GM10248 (cell line): ENCODE measurements around the gene HNRNPC.
"Not testable (repeated sequence)": the region's sequence is repeated elsewhere in the genome, so short reads cannot be mapped to it uniquely, and the experiment has no call there.

ENCODE experiments used
- CTCF ChIA-PET: fragments of 300-600 bp; sonication (Branson Sonifier 250); formaldehyde crosslinking; extraction: SDS; loops from one replicate; lab custom pipeline; 2021; ENCODE audit warnings: antibody characterized with exemption; lab: Yijun Ruan, JAX
- POLR2A ChIA-PET: fragments of 350-650 bp; sonication (Branson Sonifier 250); formaldehyde crosslinking; extraction: SDS; loops from one replicate; lab custom pipeline; 2020; ENCODE audit warnings: antibody characterized with exemption; lab: Yijun Ruan, JAX
- DNase-seq: peaks from one replicate; pipeline ENCODE4 v3.0.0; 2012; ENCODE audit errors: extremely low spot score
- TF ChIP-seq, protein P1 (sequence below): IDR thresholded peaks from 2 replicates; pipeline ENCODE4 v1.5.1; 2012; ENCODE audit warnings: mild to moderate bottlenecking, low read depth; ENCODE audit errors: extremely low read depth, missing control alignments, control extremely low read depth

HNRNPC gene

GRCh38 chr14:21168055-21168454, 101.2 kb downstream of the HNRNPC start:
- no peak for DNase-seq
- TF ChIP-seq, protein P1, sequence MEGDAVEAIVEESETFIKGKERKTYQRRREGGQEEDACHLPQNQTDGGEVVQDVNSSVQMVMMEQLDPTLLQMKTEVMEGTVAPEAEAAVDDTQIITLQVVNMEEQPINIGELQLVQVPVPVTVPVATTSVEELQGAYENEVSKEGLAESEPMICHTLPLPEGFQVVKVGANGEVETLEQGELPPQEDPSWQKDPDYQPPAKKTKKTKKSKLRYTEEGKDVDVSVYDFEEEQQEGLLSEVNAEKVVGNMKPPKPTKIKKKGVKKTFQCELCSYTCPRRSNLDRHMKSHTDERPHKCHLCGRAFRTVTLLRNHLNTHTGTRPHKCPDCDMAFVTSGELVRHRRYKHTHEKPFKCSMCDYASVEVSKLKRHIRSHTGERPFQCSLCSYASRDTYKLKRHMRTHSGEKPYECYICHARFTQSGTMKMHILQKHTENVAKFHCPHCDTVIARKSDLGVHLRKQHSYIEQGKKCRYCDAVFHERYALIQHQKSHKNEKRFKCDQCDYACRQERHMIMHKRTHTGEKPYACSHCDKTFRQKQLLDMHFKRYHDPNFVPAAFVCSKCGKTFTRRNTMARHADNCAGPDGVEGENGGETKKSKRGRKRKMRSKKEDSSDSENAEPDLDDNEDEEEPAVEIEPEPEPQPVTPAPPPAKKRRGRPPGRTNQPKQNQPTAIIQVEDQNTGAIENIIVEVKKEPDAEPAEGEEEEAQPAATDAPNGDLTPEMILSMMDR, result no peak
- CTCF ChIA-PET, result interaction anchor here (1.2 kb wide), 1 partner anchor 33 kb away, joined by 3 read pairs; no protein-coding TSS in a partner anchor
- POLR2A ChIA-PET, result no interaction called here

DNA sequence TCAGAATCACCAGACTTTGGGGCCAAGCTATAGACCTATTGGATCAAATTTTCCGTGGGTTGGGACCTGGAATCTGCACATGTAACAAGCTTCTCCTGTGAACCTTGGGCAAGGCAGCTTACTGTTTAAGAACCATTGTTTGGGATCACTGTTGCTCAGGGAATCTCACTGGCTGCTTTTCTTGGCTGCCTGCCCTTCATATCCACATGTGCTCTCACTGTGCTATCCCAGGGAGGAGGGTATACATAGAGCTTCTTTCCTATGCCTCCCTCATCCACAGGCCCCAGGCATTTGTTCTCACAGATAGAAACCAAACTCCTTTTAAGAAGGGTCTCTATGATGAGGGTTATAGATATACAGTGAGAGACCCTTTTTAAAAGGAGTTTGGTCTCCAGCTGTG, 103.6 kb downstream of the HNRNPC start:
- POLR2A ChIA-PET, DNase-seq: not testable (repeated sequence)
- CTCF ChIA-PET, result interaction anchor here (1.6 kb wide), 1 partner anchor 8 kb away, joined by 3 read pairs; no protein-coding TSS in a partner anchor

DNA sequence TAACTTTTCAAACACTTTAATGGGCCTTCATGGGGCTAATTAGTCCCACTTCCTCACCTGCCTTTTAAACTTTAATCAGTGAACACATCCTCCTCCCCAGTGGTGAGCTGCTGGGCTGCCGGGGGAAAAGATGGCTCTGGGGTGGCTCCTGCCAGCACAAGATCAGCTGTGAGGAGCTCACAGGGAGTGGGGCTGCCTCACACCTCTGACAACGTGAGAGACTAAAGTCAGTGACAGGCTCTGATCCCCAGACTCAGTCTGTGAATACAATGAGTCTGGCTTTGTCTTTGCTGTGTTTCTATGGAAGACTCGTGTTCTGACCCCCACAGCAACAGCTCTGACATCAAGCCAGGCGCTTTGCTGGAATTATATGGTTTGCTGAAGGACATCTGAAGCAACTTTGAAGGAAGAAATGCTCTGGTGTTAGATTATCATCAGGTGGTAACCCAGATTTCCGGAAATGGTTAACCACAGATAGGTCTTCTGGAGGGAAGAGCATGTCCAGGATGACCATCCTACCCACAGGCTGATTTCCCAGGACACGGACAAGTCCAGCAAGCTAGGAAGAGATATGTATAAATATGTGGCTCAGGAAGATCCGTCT, 104.1 kb downstream of the HNRNPC start:
- DNase-seq, POLR2A ChIA-PET: not testable (repeated sequence)

DNA sequence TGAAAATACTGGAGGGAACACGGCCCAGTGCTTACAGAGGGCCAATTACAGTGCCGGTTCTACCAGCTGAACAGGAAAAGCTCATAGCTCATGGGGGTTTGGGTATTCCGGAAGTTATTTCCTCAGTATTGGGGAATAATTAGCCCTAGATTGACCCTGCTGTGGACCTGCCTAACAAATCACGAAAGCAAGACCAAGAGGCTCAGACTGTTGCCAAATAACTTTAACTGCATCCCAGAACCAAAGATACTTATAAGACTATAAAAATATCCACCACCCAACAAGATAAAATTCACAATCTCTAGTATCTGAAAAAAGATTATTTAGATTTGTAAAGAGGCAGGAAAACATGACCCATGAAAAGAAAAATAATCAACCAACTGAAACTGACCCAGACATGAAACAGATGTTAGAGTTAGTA, 105.4 kb downstream of the HNRNPC start:
- no peak for DNase-seq
- TF ChIP-seq, protein P1, result no peak
- ChIA-PET CTCF (no interaction called here), POLR2A (no interaction called here)

More for the DNA sequence above, 104.1 kb downstream of the HNRNPC start:
- CTCF ChIA-PET, result interaction anchor here (1.6 kb wide), 1 partner anchor 8 kb away, joined by 3 read pairs; no protein-coding TSS in a partner anchor

DNA sequence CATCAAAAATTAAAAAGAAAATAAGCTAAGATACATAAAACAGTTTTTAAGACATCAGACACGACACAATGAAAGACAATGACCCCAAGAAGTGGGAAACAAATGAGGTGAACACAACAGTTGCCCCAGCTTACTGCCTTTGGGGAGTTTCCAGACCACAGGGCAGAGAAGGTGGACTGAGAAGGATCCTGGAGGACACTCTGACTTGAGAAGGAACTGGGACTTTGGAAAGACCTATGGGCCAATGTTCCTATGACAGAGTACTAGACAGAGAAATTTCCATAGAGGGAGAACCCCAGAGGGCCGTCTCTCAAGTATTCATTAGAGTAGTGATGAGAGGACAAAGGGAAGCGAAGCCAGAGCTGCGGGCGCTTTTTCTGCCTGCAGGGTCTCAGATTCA, 107.2 kb downstream of the HNRNPC start:
- ChIA-PET POLR2A (no interaction called here), CTCF (interaction anchor here (1.4 kb wide), 1 partner anchor 15 kb away, joined by 3 read pairs; no protein-coding TSS in a partner anchor)
- DNase-seq, result no peak
- TF ChIP-seq, protein P1, result no peak

DNA sequence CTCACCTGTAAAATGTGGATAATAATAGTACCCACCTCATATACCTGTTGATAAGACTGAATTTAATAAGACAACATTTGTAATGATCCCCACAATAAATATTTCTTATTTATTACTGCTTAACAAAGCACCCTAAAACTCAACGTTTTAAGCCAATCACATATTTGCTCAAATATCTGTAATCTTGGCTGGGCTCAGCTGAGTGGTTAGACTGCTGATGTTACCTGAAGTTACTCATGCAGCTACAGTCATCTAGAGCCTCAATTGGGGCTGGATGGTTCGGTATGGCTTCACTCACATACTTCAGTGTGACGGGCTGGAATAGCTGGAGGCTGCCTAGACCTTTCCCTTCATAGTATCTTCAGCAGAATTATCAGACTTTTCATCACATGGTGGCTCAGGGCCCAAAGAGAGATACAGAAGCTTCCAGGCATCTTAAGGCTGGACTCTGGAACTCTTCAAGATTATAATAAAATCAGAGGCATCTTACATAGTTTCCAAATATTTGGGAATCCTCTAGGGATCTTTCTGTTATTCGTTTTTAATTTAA, 109.1 kb downstream of the HNRNPC start:
- TF ChIP-seq, protein P1, result no peak
- ChIA-PET POLR2A (no interaction called here), CTCF (no interaction called here)
- no peak for DNase-seq
